K562 (cell line): ENCODE data around the gene DGUOK. TPM values are rescaled to one million over a fixed set of nuclear protein-coding genes. Genes with fewer than 3 reads are reported as not detected.

Experiments used
- BHLHE40 ChIP-seq: IDR thresholded peaks from 2 replicates; pipeline ENCODE4 v1.6.1; 2011; ENCODE audit warnings: low read length, improper control_type of control experiment
- CBX8 ChIP-seq: fragments of 200-600 bp; sonication (generic); IDR thresholded peaks from 2 replicates; pipeline ENCODE4 v1.6.1; 2012; ENCODE audit warnings: borderline replicate concordance, mixed run types, low read depth, mild to moderate bottlenecking, moderate library complexity, mixed read lengths, low read length, control low read depth, inconsistent platforms; ENCODE audit not compliant: poor library complexity, severe bottlenecking; ENCODE audit errors: extremely low read depth
- CHCHD3 ChIP-seq: fragments of 250-450 bp; sonication (Bioruptor Pico); IDR thresholded peaks from 2 replicates; pipeline ENCODE4 v2.1.2; 2022; ENCODE audit warnings: mild to moderate bottlenecking
- IFI16 ChIP-seq: fragments of 250-450 bp; sonication (Bioruptor Pico); IDR thresholded peaks from 2 replicates; pipeline ENCODE4 v2.1.2; 2022; ENCODE audit warnings: mild to moderate bottlenecking, inconsistent platforms
- KLF16 ChIP-seq: IDR thresholded peaks from 2 replicates; pipeline ENCODE4 v1.6.1; 2016; ENCODE audit warnings: antibody characterized with exemption
- NFIC ChIP-seq: fragments of 450-650 bp; IDR thresholded peaks from 2 replicates; pipeline ENCODE4 v1.6.1; 2017; ENCODE audit warnings: mild to moderate bottlenecking, inconsistent platforms
- NRF1 ChIP-seq, 2 experiments: fragments of 450-650 bp; IDR thresholded peaks in 1 of 2; conservative IDR thresholded peaks in 1 of 2; 2 replicates each; pipeline ENCODE4 v1.6.1; 2014; ENCODE audit warnings: mild to moderate bottlenecking in 2 of 2
- PHB2 ChIP-seq: fragments of 450-650 bp; IDR thresholded peaks from 2 replicates; pipeline ENCODE4 v1.6.1; 2017; ENCODE audit warnings: low read depth
- POLR3G ChIP-seq: IDR thresholded peaks from 2 replicates; pipeline ENCODE4 v1.6.1; 2011; ENCODE audit not compliant: insufficient read length, insufficient replicate concordance; ENCODE audit errors: extremely low read depth
- RAD51 ChIP-seq: fragments of 450-650 bp; IDR thresholded peaks from 2 replicates; pipeline ENCODE4 v1.7.1; 2016; ENCODE audit warnings: low read depth, mild to moderate bottlenecking, borderline replicate concordance
- SMARCB1 ChIP-seq: IDR thresholded peaks from 2 replicates; pipeline ENCODE4 v1.6.1; 2011; ENCODE audit warnings: improper control_type of control experiment, low read depth; ENCODE audit not compliant: insufficient read length
- XRCC3 ChIP-seq: fragments of 450-650 bp; IDR thresholded peaks from 2 replicates; pipeline ENCODE4 v1.6.1; 2017; ENCODE audit warnings: mild to moderate bottlenecking, moderate library complexity
- XRCC5 ChIP-seq: fragments of 200-400 bp; formaldehyde crosslinking; IDR thresholded peaks from 2 replicates; pipeline ENCODE4 v1.6.1; 2017; ENCODE audit warnings: low read depth, mild to moderate bottlenecking, low read length
- ZEB2 ChIP-seq: fragments of 450-650 bp; IDR thresholded peaks from 2 replicates; pipeline ENCODE4 v1.6.1; 2016
- ZNF217 ChIP-seq: sonication (generic); formaldehyde crosslinking; IDR thresholded peaks from 2 replicates; pipeline ENCODE4 v1.8.0; 2022; ENCODE audit warnings: mild to moderate bottlenecking, missing genetic modification reagents
- polyA plus RNA-seq, 8 experiments: library from polyadenylated mRNA; depleted of rRNA in 4 of 8; stranded (reverse) in 5 of 8; unstranded in 3 of 8; fragments of >200 nt; fragmentation: Nextera tagmentation in 2 of 8; fragmentation: Illumina TruSeq in 1 of 8; extraction: Ambion mirVana in 2 of 8; extraction: Trizol in 1 of 8; gene quantifications; 2 replicates each; pipeline versions ENCODE4 v1.2.1 to v1.2.3, GENCODE V29; 2011 to 2014; ENCODE audit warnings: inconsistent platforms in 1 of 8, missing spikeins in 1 of 8
- total RNA-seq, 7 experiments: library from RNA; depleted of rRNA in 6 of 7; stranded (reverse); fragments of >200 nt in 6 of 7; fragmentation: Illumina TruSeq in 2 of 7; extraction: Trizol in 2 of 7; gene quantifications; 2 replicates each; pipeline versions ENCODE4 v1.2.1 to v1.2.3, GENCODE V29; 2011 to 2021; ENCODE audit warnings: low replicate concordance in 1 of 7
- TF ChIP-seq, protein P1 (sequence below), 2 experiments: fragments of 450-650 bp; IDR thresholded peaks; 2 replicates each; pipeline ENCODE4 v1.6.1; 2018; ENCODE audit warnings: mild to moderate bottlenecking in 2 of 2, low read depth in 1 of 2; ENCODE audit not compliant: partially characterized antibody in 2 of 2
- TF ChIP-seq, protein P2 (sequence below): fragments of 450-650 bp; formaldehyde crosslinking; IDR thresholded peaks from 2 replicates; pipeline ENCODE4 v1.4.0; 2020; ENCODE audit warnings: mild to moderate bottlenecking, moderate library complexity
- TF ChIP-seq, protein P3 (sequence below): fragments of 450-650 bp; formaldehyde crosslinking; conservative IDR thresholded peaks from 2 replicates; pipeline ENCODE4 v1.4.0; 2022; ENCODE audit warnings: mild to moderate bottlenecking, missing genetic modification characterization
- TF ChIP-seq, protein P4 (sequence below), 2 experiments: fragments of 450-650 bp; conservative IDR thresholded peaks; 2 replicates each; pipeline ENCODE4 v1.6.1; 2017; ENCODE audit warnings: mild to moderate bottlenecking in 2 of 2, moderate library complexity in 2 of 2

Gene DGUOK
- total and polyA plus RNA-seq, 9 of the 15 experiments (the other 6 are each of a cell fraction or from before 2014, with no cell fraction given) = 67.0 to 288 (median 126) TPM

DNA sequence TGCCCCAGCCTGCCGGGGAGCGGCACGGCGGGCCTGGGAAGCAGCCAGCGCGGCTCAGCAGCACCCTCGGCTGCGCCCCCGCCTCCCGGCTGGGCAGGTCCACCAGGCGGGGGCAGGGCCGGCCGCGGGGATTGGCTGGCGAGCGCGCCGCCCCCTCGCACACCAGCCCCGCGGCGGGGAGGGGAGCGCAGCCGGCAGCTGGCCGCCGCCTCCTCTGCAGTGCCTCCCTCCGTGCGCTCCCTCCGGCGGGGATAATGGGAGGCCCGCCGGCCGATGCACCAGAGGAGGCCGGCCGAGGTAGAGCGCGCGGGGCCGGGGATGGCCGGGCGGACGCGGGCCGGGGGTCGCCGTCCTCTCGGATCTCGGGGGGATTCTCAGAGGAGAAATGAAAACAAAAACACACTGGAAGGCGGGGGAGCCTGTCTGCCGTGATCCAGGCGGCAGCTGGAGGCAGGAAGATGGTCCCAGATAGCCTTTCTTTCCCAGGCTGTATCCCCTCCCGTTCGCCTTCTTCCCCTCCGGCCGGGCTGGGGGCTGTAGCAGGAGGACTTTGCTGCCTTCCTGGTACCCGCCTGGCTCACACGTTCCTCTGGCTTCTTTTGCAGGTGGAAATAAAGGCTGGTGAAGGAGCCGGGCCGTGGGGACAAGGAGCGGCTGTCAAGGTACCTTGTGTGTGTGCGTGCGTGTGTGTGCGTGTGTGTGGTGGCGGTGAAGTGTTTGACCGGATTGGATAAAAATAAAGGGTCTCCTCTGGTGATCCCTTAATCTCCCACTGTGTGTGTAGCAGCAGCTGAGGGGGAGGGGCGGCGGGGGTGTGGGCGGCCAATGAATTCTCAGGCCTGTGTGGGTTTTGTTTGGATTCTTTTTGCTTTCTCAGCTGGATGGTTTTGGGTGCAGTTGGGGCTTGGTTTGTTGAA lies 76.1 kb downstream of the DGUOK start (continued):
- TF ChIP-seq CBX8 (no peak), BHLHE40 (no peak), ZEB2 (no peak), POLR3G (no peak), NRF1 (conservative IDR thresholded peaks at IDR 0.05 in 1 of 2, IDR thresholded peaks at IDR 0.05 in 1 of 2) (peak in 1 of 2 experiments; percentile 57; a peak in 3 of 4 replicates), XRCC5 (no peak), XRCC3 (no peak), IFI16 (CRISPR knock-in tag) (no peak), KLF16 (no peak), CHCHD3 (CRISPR knock-in tag) (no peak), PHB2 (no peak; the same call in 1 of the 2 replicates), RAD51 (no peak), NFIC (0 out of 2 replicates have a peak, but pooled peaks have one; percentile 5), ZNF217 (no peak), SMARCB1 (no peak)
- TF ChIP-seq, protein P1, sequence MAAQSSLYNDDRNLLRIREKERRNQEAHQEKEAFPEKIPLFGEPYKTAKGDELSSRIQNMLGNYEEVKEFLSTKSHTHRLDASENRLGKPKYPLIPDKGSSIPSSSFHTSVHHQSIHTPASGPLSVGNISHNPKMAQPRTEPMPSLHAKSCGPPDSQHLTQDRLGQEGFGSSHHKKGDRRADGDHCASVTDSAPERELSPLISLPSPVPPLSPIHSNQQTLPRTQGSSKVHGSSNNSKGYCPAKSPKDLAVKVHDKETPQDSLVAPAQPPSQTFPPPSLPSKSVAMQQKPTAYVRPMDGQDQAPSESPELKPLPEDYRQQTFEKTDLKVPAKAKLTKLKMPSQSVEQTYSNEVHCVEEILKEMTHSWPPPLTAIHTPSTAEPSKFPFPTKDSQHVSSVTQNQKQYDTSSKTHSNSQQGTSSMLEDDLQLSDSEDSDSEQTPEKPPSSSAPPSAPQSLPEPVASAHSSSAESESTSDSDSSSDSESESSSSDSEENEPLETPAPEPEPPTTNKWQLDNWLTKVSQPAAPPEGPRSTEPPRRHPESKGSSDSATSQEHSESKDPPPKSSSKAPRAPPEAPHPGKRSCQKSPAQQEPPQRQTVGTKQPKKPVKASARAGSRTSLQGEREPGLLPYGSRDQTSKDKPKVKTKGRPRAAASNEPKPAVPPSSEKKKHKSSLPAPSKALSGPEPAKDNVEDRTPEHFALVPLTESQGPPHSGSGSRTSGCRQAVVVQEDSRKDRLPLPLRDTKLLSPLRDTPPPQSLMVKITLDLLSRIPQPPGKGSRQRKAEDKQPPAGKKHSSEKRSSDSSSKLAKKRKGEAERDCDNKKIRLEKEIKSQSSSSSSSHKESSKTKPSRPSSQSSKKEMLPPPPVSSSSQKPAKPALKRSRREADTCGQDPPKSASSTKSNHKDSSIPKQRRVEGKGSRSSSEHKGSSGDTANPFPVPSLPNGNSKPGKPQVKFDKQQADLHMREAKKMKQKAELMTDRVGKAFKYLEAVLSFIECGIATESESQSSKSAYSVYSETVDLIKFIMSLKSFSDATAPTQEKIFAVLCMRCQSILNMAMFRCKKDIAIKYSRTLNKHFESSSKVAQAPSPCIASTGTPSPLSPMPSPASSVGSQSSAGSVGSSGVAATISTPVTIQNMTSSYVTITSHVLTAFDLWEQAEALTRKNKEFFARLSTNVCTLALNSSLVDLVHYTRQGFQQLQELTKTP (IDR thresholded peaks at IDR 0.05; ENCODE audit: low read depth in 1 of 2, partially characterized antibody in 2 of 2) = no peak
- TF ChIP-seq, protein P2, sequence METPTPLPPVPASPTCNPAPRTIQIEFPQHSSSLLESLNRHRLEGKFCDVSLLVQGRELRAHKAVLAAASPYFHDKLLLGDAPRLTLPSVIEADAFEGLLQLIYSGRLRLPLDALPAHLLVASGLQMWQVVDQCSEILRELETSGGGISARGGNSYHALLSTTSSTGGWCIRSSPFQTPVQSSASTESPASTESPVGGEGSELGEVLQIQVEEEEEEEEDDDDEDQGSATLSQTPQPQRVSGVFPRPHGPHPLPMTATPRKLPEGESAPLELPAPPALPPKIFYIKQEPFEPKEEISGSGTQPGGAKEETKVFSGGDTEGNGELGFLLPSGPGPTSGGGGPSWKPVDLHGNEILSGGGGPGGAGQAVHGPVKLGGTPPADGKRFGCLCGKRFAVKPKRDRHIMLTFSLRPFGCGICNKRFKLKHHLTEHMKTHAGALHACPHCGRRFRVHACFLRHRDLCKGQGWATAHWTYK (CRISPR knock-in tag) = 0 out of 2 replicates have a peak, but pooled peaks have one; percentile 45
- TF ChIP-seq, protein P3, sequence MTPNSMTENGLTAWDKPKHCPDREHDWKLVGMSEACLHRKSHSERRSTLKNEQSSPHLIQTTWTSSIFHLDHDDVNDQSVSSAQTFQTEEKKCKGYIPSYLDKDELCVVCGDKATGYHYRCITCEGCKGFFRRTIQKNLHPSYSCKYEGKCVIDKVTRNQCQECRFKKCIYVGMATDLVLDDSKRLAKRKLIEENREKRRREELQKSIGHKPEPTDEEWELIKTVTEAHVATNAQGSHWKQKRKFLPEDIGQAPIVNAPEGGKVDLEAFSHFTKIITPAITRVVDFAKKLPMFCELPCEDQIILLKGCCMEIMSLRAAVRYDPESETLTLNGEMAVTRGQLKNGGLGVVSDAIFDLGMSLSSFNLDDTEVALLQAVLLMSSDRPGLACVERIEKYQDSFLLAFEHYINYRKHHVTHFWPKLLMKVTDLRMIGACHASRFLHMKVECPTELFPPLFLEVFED (CRISPR knock-in tag) = no peak
- TF ChIP-seq, protein P4, sequence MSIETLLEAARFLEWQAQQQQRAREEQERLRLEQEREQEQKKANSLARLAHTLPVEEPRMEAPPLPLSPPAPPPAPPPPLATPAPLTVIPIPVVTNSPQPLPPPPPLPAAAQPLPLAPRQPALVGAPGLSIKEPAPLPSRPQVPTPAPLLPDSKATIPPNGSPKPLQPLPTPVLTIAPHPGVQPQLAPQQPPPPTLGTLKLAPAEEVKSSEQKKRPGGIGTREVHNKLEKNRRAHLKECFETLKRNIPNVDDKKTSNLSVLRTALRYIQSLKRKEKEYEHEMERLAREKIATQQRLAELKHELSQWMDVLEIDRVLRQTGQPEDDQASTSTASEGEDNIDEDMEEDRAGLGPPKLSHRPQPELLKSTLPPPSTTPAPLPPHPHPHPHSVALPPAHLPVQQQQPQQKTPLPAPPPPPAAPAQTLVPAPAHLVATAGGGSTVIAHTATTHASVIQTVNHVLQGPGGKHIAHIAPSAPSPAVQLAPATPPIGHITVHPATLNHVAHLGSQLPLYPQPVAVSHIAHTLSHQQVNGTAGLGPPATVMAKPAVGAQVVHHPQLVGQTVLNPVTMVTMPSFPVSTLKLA (conservative IDR thresholded peaks at IDR 0.05) = peak; percentile 18 to 56; a peak in 1 of 4 replicates
